ENCODE data around the gene NANP. TPM values are rescaled to one million over a fixed set of nuclear protein-coding genes. Genes with fewer than 3 reads are reported as not detected.

NANP gene
- total and polyA plus RNA-seq, 2 of the 13 experiments (the other 11 are each of a cell fraction or from before 2014, with no cell fraction given) = 8.9 to 21.5 TPM

GRCh38 chr20:25587536-25587935 lies 36.3 kb downstream of the NANP start:
- CTCF ChIA-PET (ENCODE audit: low intra/inter-chr PET ratio, low total read pairs) = no interaction called here
- no peak overlapping the region for H3K9ac ChIP-seq (ENCODE audit: insufficient read depth, low read depth, low read length)
- H3K4me3 ChIP-seq (replicated peaks in 1 of 3; ENCODE audit: insufficient read depth in 1 of 3, low read depth in 2 of 3, low read length in 3 of 3) = no peak overlapping the region
- POLR2A ChIA-PET = no interaction called here
- in situ Hi-C loops (cut with HindIII; ENCODE audit: extremely low pct_ligation_motif_present, low pct_unique_long_range_greater_than_20kb) = loop anchor here (5.0 to 10.0 kb wide), 2 partner anchors 35 to 77 kb away; partner anchors contain the start of gene NANP
- H2AFZ ChIP-seq (ENCODE audit: low read length) = no peak overlapping the region
- FAIRE-seq (no peak), ATAC-seq (no peak), DNase-seq (ENCODE audit: low spot score) (no peak)
- peaks cover 34% of the 10 kb centered on the region for H3K4me1 ChIP-seq (ENCODE audit: insufficient read depth, low read length)
- BruUV-seq (replicated peaks) = no TSS peak
- H3K36me3 ChIP-seq (replicated peaks in 1 of 2; ENCODE audit: control insufficient read depth in 1 of 2, insufficient read depth in 2 of 2, low read length in 2 of 2) = no peaks in the 10 kb centered on the region
- peaks cover 21% of the 10 kb centered on the region for H3K79me2 ChIP-seq (ENCODE audit: insufficient read depth, low read length)
- H3K27me3 ChIP-seq (ENCODE audit: control insufficient read depth in 1 of 2, insufficient read depth in 2 of 2, low read length in 2 of 2) = peaks cover 0 to under 1% of the 10 kb centered on the region in 2 experiments; a peak in 1 of 5 replicates
- H3K9me3 ChIP-seq (ENCODE audit: low read length) = no peaks in the 10 kb centered on the region
- H4K20me1 ChIP-seq (ENCODE audit: insufficient read depth, low read length) = no peaks in the 10 kb centered on the region
- intact Hi-C loops (cut with micrococcal nuclease; ENCODE audit: unreplicated experiment) = no loop called here
- no peak overlapping the region for H3K4me2 ChIP-seq (ENCODE audit: low read depth, low read length)
- 64% methylated on average over 5 of the region's 5 CpGs for WGBS (ENCODE audit: low lambda C conversion rate)
- H3K27ac ChIP-seq (ENCODE audit: extremely low read length, insufficient read depth, low read length) = no peak overlapping the region
- no peak for TF ChIP-seq SMYD3 (CRISPR knock-in tag; IDR thresholded peaks at IDR 0.05)
- no peak for TF ChIP-seq FOXP1 (IDR thresholded peaks at IDR 0.05)
- TF ChIP-seq FOXP1 (CRISPR knock-in tag; IDR thresholded peaks at IDR 0.05) = no peak
- no peak for TF ChIP-seq KIAA2018 (CRISPR knock-in tag; IDR thresholded peaks at IDR 0.05; ENCODE audit: borderline replicate concordance)
- TF ChIP-seq TFAP4 (IDR thresholded peaks at IDR 0.05; ENCODE audit: borderline replicate concordance, low read depth) = no peak
- TF ChIP-seq, protein P1, sequence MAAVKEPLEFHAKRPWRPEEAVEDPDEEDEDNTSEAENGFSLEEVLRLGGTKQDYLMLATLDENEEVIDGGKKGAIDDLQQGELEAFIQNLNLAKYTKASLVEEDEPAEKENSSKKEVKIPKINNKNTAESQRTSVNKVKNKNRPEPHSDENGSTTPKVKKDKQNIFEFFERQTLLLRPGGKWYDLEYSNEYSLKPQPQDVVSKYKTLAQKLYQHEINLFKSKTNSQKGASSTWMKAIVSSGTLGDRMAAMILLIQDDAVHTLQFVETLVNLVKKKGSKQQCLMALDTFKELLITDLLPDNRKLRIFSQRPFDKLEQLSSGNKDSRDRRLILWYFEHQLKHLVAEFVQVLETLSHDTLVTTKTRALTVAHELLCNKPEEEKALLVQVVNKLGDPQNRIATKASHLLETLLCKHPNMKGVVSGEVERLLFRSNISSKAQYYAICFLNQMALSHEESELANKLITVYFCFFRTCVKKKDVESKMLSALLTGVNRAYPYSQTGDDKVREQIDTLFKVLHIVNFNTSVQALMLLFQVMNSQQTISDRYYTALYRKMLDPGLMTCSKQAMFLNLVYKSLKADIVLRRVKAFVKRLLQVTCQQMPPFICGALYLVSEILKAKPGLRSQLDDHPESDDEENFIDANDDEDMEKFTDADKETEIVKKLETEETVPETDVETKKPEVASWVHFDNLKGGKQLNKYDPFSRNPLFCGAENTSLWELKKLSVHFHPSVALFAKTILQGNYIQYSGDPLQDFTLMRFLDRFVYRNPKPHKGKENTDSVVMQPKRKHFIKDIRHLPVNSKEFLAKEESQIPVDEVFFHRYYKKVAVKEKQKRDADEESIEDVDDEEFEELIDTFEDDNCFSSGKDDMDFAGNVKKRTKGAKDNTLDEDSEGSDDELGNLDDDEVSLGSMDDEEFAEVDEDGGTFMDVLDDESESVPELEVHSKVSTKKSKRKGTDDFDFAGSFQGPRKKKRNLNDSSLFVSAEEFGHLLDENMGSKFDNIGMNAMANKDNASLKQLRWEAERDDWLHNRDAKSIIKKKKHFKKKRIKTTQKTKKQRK (IDR thresholded peaks at IDR 0.05; ENCODE audit: low read length) = no peak

Measured in HepG2 (cell line).